NCI-H2029 (cell line): ENCODE measurements around the gene CPED1.
"Not testable (repeated sequence)": the region's sequence is repeated elsewhere in the genome, so short reads cannot be mapped to it uniquely, and the experiment has no call there.

Source experiments
- DNase-seq: peaks from one replicate; lab custom pipeline; 2025; lab: John Stamatoyannopoulos, UW

The CPED1 gene

DNA sequence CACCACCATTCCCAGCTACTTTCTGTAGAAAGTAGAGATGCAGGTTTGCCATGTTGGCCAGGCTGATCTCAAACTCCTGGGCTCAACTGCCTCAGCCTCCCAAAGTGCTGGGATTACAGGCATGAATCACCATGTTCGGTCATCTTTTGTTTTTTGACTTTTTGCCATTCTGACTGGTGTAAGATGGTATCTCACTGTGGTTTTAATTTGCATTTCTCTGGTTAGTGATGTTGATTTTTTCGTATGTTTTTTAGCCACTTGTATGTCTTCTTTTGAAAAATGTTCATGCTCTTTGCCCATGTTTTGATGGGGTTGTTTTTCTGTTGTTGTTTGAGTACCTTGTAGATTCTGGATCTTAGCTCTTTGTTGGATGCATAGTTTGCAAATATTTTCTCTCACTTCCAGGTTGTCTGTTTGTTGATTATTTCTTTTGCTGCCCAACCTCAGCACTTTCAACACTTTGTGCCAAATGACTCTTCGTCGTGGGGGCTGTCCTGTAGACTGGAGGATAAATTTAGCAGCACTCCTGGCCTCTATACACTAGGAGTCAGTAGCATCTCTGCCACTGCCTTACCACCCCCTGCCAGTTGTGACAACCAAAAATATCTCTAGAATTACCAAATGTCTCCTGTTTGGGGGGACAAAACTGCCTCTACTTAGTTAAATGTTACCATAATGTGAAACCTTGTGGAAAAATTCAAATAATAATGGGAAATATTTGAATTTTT lies 6.5 kb upstream of the CPED1 start:
- no peak for DNase-seq

DNA sequence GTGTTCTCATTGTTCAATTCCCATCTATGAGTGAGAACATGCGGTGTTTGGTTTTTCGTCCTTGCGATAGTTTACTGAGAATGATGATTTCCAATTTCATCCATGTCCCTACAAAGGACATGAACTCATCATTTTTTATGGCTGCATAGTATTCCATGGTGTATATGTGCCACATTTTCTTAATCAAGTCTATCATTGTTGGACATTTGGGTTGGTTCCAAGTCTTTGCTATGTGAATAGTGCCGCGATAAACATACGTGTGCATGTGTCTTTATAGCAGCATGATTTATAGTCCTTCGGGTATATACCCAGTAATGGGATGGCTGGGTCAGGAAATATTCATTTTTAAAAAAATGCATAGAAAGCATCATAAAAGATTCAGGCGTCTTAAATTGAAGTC lies 4.9 kb upstream of the CPED1 start:
- DNase-seq = not testable (repeated sequence)

DNA sequence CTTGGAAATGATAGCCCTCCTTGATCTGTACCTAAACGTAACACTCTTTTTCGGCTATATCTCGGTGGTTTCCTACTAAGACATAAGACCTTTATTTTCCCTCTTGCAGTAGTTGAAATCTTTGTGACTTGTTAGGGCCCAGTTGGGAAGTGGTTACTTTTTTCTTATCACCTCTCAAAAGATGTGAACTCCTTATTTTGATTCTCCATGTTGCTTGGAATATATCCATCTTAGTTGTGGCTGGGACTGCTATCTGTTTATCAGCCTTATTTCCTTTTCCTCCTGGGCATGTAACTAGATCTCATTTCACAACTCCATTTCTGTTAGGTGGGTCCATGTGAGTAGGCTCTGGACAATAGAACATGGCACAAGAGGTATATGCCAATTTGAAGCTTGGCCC lies 4.1 kb upstream of the CPED1 start:
- no peak for DNase-seq

DNA sequence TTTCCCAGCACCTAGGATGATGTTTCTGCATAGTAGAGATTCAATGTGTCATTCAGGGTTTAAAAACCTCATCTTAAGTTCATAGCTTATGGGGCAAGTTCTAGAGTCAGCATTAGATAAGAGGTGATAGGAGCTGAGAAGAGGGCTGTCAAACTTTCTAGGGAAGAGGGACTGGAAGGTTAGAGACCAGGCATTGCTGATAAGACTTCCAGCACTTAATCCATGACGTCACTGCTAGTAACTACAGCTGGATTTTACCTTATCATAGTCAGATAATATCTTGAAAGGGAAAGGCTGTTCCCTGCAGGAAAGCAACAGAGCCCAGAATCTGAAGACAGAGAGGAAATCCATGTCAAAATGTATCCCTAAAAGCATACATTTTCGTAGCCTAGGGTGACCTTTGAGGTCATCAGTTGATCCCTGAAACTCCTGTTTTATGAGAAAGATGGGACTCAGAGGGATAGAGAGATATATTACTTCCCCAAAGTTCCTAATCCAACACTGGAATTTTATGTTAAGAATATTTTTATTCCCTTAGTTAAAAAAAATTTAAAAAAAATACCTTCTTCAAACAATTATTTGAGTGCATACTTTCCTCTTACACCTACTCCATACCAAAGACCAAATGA lies 3.3 kb upstream of the CPED1 start:
- no peak for DNase-seq

DNA sequence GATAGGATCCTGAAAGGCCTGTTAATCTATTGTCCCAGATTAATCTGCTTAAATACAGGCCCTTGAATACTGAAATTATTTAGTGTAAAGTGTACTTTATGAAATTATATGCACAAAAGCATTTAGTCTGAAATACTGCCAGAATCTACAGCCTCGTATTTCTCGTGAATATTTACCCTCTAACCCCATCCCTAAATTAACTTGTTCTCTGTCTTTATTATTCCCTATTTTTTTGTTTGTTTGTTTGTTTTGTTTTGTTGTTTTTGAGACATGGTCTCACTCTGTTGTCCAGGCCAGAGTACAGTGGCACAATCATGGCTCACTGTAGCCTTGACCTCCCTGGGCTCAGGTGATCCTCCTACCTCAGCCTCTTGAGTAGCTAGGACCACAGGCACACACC lies 2.7 kb upstream of the CPED1 start:
- no peak for DNase-seq

DNA sequence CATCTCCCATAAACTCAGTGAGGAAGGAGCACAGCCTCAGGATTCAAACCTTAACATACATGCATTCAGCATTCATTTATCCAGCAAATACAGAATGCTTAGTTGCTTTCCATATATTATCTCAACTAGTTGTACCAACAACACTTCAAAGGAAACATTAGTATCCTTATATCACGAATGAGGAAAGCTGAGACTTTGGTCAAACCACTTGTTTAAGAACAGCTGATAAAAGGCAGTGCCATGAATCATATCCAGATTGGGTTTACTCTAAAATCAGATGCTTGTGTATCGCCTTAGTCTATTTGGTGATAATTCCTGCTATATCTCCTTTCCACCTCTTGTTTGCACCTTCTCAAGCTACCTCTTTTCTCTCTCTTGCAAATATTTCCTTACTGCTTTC lies 1.9 kb upstream of the CPED1 start:
- DNase-seq = no peak

DNA sequence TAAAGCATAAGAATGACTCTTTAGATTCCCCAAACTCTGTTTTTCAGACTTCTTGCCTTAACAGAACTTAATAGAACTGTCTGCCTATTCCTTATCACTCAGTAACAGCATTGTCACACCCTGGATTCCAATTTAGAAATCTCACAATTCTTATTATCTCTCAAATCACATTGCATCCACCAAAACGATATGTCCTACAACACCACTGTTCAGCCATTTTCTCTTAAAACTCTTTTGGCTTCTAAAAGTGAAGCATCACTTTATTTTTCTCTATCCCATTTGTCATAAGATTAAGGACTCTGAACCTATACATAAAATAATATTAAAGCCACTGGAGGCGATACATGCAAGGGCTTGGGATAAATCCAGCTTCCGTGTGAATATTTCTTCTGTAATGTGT lies 1.2 kb upstream of the CPED1 start:
- no peak for DNase-seq

DNA sequence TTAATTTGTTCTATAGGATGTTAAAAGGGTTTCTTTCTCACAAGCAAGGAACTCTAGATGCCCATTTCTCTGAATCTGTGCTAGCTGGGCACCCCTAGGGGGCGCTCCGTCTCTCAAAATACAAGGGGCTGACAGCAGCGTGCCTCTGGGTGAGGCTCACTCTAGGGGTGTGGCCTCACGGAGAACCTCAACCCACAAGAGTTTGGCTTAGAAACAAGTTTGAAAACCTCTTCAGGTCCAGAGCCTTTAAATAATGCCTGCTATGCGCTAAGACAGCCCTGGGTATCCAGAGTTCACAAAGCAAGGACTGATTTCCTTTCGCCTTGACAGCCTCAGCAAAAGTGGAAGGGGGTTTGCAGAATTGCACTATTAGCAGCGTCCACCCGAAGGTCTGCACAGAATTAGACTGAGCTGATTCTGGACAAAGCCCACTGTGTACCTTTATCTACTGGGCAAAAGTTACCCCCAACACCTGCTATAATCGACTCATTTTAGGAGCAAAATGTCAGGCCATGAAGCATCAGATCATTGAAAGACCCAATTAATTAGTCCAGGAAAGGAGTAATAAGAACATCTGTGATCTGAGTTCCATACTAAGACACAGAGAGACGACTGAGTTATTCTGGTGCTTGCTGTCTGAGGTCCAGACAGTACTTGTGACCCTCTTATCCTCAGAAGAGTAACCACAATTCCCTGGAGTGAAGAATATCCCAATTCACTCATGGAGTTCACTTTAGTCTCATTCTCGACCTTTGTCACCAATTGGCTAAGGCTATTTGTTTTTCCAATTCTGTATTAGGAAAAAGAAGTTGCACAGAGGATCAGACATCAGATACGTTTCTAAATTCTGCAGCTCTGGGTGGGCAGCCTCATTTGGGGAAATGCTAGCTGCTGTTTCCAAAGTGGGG lies 574 bp upstream of the CPED1 start:
- peak; percentile 88 for DNase-seq

DNA sequence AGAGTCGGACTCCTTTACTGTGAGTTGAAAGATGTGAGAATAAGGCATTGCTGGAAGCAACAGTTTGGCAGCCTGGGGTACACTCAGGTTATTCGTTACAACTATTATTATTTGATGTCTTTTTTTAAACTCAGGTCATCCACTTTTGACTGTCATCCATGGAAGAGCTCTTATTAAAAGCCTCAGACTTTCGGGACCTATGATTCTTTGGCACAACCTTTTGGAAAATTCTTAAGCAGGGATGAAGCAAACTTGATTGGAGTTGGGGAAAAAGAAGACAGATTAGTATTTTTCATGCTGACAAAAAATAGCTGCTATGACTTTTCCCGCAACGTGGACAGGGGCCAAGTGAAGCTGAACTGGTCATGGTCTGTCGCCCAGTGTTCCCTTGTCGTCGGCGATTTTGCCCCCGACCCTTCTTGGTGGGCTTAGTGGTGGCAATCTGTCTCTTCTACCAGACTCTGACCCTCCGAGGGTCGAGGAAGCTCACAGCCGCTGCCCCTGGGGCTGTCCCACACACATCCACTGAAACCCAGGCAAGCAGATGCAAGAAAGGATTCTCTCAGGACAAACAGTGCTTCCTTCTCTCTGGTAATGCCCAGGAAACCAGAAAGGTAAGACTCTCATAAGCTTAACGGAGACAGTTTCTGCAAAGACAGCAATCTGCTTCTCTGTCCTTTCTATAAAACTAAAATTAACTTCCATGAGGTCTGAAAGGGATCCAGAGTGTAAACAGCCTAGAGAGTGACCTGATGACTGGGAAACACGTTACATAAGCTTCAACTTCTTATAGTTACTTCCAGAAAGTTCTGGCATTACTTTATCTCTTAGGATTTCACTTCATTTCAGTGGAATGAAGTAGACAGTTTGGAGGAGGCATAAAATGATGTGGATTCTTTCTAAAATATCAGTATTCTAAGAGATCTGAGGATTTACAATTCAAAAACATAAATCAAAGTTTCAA lies 1.0 kb downstream of the CPED1 start:
- no peak for DNase-seq

DNA sequence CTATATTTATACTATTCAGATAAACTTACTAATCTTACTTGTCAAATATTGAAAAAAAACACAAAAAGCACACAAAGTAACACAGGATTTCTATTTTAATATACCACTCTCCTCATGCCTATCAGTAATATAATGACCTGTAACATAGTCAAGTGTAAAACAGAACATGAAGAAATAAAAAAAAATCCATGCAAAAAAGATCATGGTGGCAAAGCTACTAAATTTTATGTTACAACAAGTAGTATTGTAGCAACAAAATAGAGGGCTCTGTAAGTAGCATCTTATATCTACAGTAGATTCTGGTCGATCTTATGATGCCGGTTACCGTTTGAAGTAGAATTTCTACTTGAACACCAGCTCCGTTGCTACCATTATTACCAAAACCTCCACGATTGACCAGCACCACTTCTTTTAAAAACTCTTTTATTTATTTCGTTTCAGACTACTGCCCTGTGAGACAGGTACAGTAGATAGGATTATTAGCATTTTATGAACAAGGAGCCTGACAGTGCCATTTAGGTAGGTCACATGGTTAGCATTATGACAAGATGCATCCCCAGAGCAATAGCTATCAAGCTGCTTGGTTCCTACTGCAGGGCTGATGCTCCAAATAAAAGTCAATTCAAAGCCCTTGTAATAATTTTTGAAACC lies 2.1 kb downstream of the CPED1 start:
- no peak for DNase-seq

DNA sequence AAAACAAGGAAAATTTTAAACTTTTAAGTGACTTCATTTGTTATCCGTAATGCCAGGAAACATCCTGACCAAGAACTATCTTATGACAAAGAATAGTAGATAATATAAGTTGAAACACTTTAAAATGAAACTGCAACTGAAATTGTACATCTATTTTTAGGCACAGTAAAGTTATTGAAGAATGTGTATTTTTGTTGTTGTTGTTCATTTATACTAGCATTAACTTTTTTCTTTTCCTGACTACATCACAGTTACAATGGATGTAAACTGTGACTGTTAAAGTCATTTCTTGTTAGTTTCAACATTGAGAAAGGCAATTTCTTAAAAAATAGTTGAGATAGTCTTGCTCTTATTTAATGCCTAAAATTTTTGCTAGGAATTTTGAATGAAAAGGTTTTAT lies 2.6 kb downstream of the CPED1 start:
- no peak for DNase-seq

DNA sequence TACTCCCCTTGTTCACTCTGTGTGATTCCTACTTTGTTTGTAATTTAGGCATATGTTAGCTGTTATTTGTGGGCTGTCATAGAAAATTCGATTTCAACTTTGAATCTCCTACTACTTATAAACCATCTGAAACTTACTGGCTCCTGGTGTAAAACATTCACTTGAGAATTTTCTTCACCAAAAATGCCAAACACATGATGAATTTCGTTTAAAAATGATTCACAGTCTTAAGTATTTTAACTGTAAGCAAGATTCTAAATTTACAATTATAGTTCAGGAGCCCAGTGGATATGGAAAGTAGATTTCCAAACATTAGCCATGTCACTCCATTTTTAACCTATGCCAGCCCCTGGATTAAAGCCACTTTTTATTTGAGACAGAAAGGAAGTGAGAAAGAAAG lies 3.1 kb downstream of the CPED1 start:
- DNase-seq = no peak

DNA sequence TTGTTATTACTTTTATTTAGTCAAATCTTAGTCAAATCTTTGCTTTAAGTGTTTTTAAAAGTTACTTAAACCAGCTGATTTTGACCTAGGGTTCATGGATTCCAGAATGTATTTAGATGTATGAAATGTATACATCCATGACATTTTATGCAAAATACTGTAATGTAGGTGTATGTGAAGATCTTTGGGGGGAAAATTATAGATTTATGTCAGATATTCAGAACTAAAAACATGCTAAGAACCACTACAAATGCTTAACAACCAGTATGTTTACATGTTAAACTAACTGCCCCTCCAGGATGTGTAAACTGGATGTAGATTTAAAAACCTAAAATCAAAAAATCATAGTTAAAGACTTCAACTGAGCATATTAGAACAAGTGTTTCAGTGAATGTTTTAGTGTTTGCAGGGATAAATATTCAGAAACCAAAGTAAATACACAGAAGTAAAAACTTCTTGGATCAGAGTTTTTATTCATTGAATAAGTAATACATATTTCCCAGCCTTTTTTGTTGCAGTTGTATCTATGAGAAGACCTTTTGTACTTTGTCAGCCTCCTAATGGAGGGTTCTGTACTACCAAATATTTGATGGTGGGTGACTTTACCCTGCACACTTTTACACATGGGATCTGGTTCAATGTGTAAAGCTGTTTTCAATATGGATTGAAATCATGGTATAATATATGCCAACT lies 3.9 kb downstream of the CPED1 start:
- DNase-seq = no peak

DNA sequence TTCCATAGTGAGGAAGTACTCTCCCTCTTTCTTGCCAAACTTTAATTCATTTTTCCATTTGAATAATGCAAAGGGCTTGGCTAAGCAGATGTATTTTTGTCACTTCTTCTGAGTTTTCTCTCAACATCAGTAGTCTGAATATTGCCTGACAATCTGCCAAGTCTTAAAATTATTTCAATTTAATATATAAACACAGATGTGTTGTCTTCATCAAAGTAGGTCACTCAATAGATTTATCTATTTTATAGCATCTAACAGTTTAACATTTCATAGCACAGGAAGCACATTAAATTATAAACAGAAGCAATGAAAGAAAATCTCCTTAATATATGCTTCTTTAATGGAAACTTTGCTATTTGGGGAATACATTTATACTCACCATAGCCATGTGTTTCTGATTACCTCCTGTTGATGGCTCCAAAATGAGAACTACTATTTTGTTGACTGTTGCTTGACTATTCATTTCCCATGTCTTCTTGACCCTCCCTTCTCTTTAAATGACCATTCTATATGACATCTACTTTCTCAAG lies 4.5 kb downstream of the CPED1 start:
- no peak for DNase-seq

DNA sequence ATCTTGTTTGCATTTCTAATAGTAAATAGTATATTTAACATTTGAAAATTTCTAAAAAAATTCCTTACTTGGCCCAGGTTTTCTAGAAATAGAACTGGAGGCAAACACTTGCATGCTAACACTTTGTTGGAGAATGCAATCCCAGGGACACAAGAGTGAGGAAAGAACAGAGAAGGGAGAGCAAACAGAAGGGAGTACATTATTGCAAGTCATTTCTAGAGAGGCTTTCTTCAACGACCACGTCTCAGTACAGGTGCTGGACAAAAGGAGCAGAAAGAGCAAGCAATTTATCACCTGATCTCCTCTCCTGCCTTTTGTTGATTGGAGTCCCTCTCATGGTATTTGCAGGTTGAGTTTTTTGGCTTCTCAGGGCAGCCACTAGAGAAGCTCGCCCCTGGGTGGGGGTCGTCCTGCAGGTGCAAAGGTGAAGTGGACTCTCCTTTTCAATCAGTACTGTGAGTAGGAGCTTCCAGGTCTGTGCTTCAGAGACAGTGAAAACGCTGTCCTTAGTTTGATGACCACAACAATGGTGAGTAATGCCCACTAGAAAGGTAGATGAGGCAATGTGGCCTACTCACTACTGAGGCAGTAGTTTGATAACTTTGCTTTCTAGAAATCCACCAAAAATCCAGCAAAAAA lies 5.2 kb downstream of the CPED1 start:
- no peak for DNase-seq

DNA sequence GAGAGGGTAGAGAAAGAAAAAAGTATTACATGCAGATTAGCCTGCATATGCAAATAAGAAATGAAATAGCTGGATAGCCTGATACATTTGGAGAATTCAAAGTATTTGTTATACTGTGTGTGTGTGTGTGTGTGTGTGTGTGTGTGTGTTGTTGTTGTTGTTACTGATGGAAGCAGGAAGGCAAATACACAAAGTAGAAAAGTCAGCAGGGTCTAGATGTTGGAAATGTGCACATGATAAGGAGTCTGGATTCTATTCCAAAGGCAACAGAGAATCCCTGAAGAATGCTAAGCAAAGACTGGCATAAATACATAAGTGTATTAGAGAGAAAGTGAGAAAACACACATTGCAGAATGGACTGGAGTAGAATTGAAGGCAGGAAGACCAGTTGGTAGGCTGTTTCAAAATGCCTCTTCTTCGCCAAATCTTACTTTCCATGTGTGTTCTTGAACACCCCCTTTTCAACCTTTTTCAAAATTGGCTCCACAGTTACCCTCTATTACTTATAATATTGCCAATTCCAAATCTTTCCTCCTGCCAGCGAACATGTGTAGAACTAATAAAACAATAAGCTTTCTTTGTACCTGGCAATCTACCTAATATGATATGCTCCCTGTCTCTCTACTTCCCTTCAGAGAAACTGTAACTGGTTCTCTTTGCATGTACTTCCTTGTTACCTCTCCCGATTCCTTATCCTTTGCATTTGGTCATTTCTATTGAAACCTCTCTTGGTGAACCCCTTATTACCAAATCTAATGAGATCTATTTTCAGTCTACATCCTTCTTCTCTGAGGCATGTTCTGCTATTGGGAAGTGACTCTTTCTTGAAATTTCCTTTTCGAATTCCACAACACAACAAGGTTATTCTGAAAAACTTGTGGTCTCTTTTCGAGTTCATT lies 6.2 kb downstream of the CPED1 start:
- no peak for DNase-seq

DNA sequence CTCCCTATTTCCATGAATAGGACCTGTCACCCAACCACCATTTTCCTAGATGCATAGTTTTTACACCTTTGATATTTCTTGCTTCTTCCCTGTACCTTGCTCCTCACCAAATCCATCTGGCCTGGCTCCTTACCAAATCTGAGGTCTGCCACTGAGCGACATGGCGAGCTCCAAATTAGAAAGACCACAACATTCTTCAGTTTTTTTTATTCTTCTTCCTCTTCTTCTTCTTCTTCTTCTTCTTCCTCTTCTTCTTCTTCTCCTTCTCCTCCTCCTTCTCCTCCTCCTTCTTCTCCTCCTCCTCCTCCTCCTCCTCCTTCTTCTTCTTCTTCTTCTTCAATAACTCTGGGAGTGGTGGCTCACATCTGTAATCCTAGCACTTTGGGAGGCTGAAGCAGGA lies 7.1 kb downstream of the CPED1 start:
- DNase-seq = no peak

DNA sequence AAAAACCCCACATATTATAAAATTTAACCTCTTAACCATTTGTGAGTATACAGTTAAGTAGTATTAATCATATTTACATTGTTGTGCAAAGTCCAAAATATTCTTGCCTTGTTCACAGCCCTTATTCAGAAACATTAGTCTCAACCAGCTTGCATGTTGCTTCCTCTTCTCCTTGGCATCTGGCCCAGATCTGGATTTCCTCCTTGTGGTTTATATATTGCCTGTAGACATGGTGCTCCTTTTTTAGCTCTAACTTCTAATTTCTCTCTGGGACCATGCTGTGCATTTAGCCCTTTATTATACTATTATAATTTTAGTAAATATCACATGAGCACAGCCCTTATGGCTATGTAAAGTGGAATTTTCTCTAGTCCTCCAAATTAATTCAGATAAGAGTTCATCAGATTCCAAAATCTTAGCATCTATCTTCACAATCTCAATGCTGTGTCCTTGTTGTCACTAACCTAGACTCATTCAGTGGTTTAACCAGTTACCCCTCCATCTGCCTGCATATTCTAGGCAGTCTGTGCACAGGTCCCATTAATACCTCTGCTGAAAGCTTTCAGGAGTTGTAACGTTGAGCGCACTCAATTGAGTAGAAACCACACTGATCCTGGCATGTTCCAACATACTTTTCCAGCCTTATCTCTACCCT lies 7.9 kb downstream of the CPED1 start:
- DNase-seq = peak; percentile 43
